ENCODE measurements around the gene CRIM1. TPM values are rescaled to one million over a fixed set of nuclear protein-coding genes. Genes with fewer than 3 reads are reported as not detected.

The CRIM1 gene
- total RNA-seq, 1 donor = 100 TPM

DNA sequence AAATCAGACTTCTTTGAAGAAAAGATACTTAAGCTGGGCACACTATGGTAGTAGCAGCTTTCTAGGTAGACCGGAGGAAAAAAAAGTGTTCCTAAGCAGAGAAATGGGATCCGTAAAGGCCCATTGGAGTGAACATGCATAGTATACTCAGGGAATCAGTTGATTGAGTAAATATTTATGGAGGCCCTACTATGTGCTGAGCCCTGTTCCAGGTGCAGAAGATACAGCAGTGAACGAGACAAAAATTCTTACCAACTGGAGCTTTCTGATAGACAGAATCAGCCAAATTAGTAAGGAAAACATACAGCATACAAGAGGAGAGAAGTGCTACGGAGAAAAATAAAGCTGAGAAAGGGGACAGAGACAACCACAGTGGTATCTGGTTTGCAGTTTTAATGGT lies 28.1 kb downstream of the CRIM1 start:
- DNase-seq (ENCODE audit: low read depth) = no peak
- TF ChIP-seq, protein P1, sequence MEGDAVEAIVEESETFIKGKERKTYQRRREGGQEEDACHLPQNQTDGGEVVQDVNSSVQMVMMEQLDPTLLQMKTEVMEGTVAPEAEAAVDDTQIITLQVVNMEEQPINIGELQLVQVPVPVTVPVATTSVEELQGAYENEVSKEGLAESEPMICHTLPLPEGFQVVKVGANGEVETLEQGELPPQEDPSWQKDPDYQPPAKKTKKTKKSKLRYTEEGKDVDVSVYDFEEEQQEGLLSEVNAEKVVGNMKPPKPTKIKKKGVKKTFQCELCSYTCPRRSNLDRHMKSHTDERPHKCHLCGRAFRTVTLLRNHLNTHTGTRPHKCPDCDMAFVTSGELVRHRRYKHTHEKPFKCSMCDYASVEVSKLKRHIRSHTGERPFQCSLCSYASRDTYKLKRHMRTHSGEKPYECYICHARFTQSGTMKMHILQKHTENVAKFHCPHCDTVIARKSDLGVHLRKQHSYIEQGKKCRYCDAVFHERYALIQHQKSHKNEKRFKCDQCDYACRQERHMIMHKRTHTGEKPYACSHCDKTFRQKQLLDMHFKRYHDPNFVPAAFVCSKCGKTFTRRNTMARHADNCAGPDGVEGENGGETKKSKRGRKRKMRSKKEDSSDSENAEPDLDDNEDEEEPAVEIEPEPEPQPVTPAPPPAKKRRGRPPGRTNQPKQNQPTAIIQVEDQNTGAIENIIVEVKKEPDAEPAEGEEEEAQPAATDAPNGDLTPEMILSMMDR (IDR thresholded peaks at IDR 0.05; ENCODE audit: insufficient read depth, low read length) = no peak
- no peak overlapping the region for H3K4me3 ChIP-seq (ENCODE audit: low read depth, low read length)

DNA sequence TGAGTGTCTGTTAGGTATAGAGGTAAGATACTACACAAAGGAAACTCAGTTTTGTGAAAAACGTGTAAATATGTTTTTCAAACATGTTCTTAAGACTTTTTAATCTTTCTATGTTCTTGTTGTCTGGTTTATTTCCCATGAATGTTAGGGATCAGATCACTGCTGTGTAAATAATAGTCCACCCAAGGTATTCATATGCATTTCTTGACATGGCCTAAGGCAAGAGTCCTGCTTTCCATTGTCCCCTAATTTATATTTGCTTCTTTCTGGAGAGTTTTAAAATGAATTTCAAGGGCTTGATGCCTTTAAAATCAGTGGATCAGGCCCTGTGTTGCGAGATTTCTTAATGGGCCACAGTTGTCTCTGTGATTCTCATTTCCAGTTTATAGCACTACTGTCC lies 28.9 kb downstream of the CRIM1 start:
- TF ChIP-seq, protein P1 (IDR thresholded peaks at IDR 0.05; ENCODE audit: insufficient read depth, low read length) = no peak

DNA sequence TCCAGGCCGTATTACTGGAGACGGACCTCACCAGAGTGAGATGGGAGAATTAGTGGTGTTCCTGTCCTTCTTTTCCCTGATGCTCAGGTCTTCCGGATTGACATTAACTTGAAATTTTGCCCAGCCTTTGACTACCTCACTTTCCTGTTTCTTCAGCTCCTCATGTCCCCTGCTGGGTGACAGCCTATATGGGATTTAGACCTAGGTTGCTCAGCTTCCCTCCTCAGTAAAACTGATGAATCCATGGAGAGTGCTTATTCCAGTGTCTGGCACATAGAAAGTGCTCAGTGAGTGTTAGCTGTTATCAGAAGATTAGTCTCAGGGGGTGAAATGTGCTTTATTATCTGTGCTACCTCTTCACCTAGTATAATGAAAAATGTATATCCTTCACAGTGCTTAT lies 30.0 kb downstream of the CRIM1 start:
- DNase-seq (ENCODE audit: low read depth) = no peak
- TF ChIP-seq, protein P1 (IDR thresholded peaks at IDR 0.05; ENCODE audit: insufficient read depth, low read length) = no peak
- no peak overlapping the region for H3K4me3 ChIP-seq (ENCODE audit: low read depth, low read length)

More for the DNA sequence above, 28.9 kb downstream of the CRIM1 start:
- no peak for DNase-seq (ENCODE audit: low read depth)
- H3K4me3 ChIP-seq (ENCODE audit: low read depth, low read length) = no peak overlapping the region

DNA sequence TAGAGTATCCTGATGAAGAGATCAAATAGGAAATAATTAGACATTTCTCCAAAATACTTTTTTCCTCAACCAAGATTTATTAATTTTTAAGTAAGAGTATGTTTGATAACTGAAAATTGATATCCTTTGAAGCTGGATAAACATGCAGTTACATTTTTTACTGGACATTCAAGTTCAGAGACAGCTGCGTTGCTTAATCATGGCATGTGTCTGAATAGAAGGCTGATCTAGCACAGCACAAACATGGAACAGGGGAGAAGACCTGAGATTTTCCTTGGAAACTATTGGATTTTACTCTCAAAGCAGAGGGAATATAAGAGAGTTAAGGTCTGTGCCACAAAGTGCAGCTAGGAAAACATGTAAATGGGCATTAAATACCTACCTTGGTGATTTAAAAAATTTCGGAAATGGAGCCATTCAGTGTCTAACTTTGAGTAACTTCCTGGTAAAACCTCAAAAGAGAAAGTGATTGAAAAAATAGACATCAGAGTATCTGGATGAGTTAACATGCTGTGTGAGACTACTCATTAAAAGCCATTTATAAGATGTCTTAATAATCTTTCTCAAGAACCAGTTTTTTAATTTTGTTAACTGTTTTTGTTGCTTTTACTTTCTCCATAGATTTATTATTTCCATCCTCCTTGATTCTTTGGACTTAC lies 31.8 kb downstream of the CRIM1 start:
- DNase-seq (ENCODE audit: low read depth) = no peak
- H3K4me3 ChIP-seq (ENCODE audit: low read depth, low read length) = no peak overlapping the region
- TF ChIP-seq, protein P1 (IDR thresholded peaks at IDR 0.05; ENCODE audit: insufficient read depth, low read length) = no peak

DNA sequence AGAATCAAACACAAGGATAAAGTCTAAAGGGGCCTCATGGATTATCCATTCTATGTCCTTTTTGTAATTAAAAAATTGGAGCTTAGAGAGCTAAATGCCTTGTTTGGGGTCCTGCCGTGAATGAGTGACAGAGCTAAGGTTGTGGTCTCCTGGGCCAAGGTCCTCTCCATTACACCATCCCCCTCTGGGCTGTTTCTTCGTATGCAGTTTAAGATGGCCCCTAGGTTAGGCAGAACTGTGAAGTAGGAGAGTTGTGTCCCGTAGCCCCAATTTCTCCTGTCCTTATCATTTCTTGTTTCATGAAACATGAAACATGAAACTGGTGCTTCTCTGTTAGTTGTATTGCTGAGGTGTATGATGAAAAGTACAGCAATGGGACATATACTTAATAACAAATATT lies 32.9 kb downstream of the CRIM1 start:
- DNase-seq (ENCODE audit: low read depth) = no peak
- TF ChIP-seq, protein P1 (IDR thresholded peaks at IDR 0.05; ENCODE audit: insufficient read depth, low read length) = no peak
- H3K4me3 ChIP-seq (ENCODE audit: low read depth, low read length) = no peak overlapping the region

DNA sequence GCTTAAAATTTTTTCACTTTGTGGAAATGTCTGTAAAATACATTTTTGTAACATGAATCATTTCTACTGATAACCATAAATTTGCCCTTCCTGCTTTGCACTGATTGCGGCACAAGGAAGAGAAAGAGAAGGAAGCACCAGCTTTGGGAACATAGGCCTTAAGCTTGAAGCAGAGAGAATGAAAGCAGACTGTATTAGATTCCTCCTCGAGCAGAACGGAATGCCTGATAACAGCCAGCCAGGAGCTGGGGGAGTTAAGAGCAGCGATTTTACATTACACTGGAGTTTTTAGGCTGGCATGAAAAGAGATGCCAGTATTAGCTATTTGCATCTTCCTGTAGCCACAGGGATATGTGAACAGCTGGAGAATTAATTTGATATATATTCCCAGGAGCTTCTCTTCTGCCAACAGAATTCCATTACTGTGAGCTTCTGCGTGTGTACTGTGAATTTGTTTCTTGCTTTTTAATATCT lies 33.5 kb downstream of the CRIM1 start:
- TF ChIP-seq, protein P1 (IDR thresholded peaks at IDR 0.05; ENCODE audit: insufficient read depth, low read length) = no peak
- no peak overlapping the region for H3K4me3 ChIP-seq (ENCODE audit: low read depth, low read length)
- DNase-seq (ENCODE audit: low read depth) = peak; percentile 74

DNA sequence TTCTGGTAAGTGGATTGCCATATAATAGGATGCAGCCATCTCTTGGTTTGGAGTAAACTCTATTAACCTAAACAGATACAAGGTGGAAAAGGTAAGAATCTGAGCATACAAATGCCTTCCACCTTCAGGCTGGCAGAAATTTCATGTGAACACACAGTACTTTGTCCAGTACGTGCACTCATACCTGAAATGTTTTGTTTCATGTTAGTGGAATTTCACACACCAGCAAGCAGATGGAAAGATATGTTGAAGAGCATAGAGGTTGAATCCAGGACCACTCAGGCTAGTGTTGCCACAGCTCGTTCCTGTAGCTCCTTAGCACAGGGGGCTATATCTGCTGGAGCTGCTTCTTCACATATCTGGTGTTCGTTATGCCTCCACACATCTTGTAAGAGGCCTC lies 34.0 kb downstream of the CRIM1 start:
- TF ChIP-seq, protein P1 (IDR thresholded peaks at IDR 0.05; ENCODE audit: insufficient read depth, low read length) = no peak
- no peak overlapping the region for H3K4me3 ChIP-seq (ENCODE audit: low read depth, low read length)
- no peak for DNase-seq (ENCODE audit: low read depth)

All from fibroblast of the aortic adventitia (primary cell).